PC-3 (cell line): ENCODE data around the gene IGSF23.

Experiments used
- CTCF ChIP-seq: fragments of 300-600 bp; sonication (generic); conservative IDR thresholded peaks from 2 replicates; pipeline ENCODE4 v1.5.1; 2017; ENCODE audit warnings: antibody characterized with exemption, low read depth, mild to moderate bottlenecking, low read length
- EZH2phosphoT487 ChIP-seq: fragments of 300-600 bp; sonication (generic); IDR thresholded peaks from 2 replicates; pipeline ENCODE4 v1.6.1; 2018; ENCODE audit warnings: mild to moderate bottlenecking, antibody characterized with exemption, low read length, borderline replicate concordance

GRCh38 chr19:44598355-44598754 lies 15.0 kb upstream of the IGSF23 start:
- TF ChIP-seq CTCF (no peak), EZH2phosphoT487 (no peak)
